Testis (tissue), 3 donors: ENCODE measurements around the gene HOXB7. TPM values are rescaled to one million over a fixed set of nuclear protein-coding genes. Genes with fewer than 3 reads are reported as not detected.

Source experiments
- DNase-seq: peaks from one replicate; pipeline ENCODE4 v3.0.0-alpha.2; 2019
- H3K27ac ChIP-seq, 2 donors: fragments of 200-600 bp; sonication (generic); one replicate each; pipeline ENCODE4 v1.5.1; 2019
- H3K27me3 ChIP-seq: fragments of 200-600 bp; sonication (generic); one replicate; pipeline ENCODE4 v1.5.1; 2019
- H3K36me3 ChIP-seq: fragments of 200-600 bp; sonication (generic); one replicate; pipeline ENCODE4 v1.5.1; 2017; ENCODE audit warnings: low read depth; ENCODE audit errors: missing control alignments
- H3K4me1 ChIP-seq: fragments of 200-600 bp; sonication (generic); one replicate; pipeline ENCODE4 v1.5.1; 2019
- H3K4me3 ChIP-seq, 2 donors: fragments of 200-600 bp; sonication (generic); one replicate each; pipeline ENCODE4 v1.5.1; 2017 to 2019
- H3K9me3 ChIP-seq: fragments of 200-600 bp; sonication (generic); one replicate; pipeline ENCODE4 v1.5.1; 2017
- CTCF ChIP-seq, 3 experiments: fragments of 450-650 bp in 2 of 3; fragments of 200-600 bp in 1 of 3; sonication (generic) in 1 of 3; IDR thresholded peaks; one replicate each; pipeline ENCODE4 v1.5.1; 2016 to 2019; ENCODE audit warnings: antibody characterized with exemption in 3 of 3, mild to moderate bottlenecking in 2 of 3, moderate library complexity in 1 of 3
- POLR2A ChIP-seq: fragments of 450-650 bp; IDR thresholded peaks from one replicate; pipeline ENCODE4 v1.6.1; 2017; ENCODE audit warnings: antibody characterized with exemption, mild to moderate bottlenecking, moderate library complexity
- WGBS, 2 donors: methylation state at CpG; one replicate each; pipeline ENCODE4 v1.1.5; 2018; 5-methylcytosine and 5-hydroxymethylcytosine counted together
- intact Hi-C: fragments of 100-400 bp; cut with DNase I; formaldehyde crosslinking; loops from one replicate; pipeline ENCODE4 v1.15.1; 2023; ENCODE audit warnings: low total_unique reads
- polyA plus RNA-seq: library from polyadenylated mRNA; stranded (reverse); fragments of 350-450 nt; fragmentation: Illumina TruSeq; extraction: RNeasy Lipid Tissue Mini Kit (QIAGEN cat#74804); gene quantifications from one replicate; pipeline ENCODE4 v1.2.3, GENCODE V29; 2014; ENCODE audit warnings: low read depth, low replicate concordance; ENCODE audit not compliant: insufficient read depth
- total RNA-seq, 2 donors: library from RNA; depleted of rRNA; stranded (reverse); fragments of >200 nt; gene quantifications; one replicate each; pipeline ENCODE4 v1.2.3, GENCODE V29; 2016

HOXB7 gene
- total and polyA plus RNA-seq, 3 donors from 2014 or later = 2.8 to 4.4 (median 3.2) TPM

- DNase-seq = no peak
- Histone ChIP-seq H3K9me3 (no peaks in the 10 kb centered on the region), H3K36me3 (no peaks in the 10 kb centered on the region), H3K4me3 (no peak overlapping the region), H3K4me1 (peaks cover 7% of the 10 kb centered on the region), H3K27me3 (no peaks in the 10 kb centered on the region), H3K27ac (no peak overlapping the region)
- no peak for TF ChIP-seq POLR2A
- no peak for TF ChIP-seq CTCF (IDR thresholded peaks at IDR 0.05)
- intact Hi-C loops = no loop called here
- whole genome bisulfite sequencing, 2 donors = 46 to 47% methylated on average over 4 of the region's 4 CpGs
Measured at GRCh38 chr17:48623583-48623982, 12.8 kb upstream of the HOXB7 start.

GRCh38 chr17:48622857-48623256, 12.0 kb upstream of the HOXB7 start:
- Histone ChIP-seq H3K27ac (no peak overlapping the region), H3K27me3 (peaks cover 4% of the 10 kb centered on the region), H3K9me3 (no peaks in the 10 kb centered on the region), H3K4me1 (peaks cover 7% of the 10 kb centered on the region), H3K4me3 (no peak overlapping the region), H3K36me3 (no peaks in the 10 kb centered on the region)
- no peak for TF ChIP-seq CTCF (IDR thresholded peaks at IDR 0.05)
- TF ChIP-seq POLR2A = no peak
- intact Hi-C loops = no loop called here
- no peak for DNase-seq
- WGBS, 2 donors = 36 to 45% methylated on average over 11 of the region's 11 CpGs

GRCh38 chr17:48621410-48622392, 10.9 kb upstream of the HOXB7 start:
- Histone ChIP-seq H3K9me3 (no peaks in the 10 kb centered on the region), H3K4me3 (no peak overlapping the region), H3K36me3 (no peaks in the 10 kb centered on the region), H3K27me3 (peaks cover 6% of the 10 kb centered on the region), H3K27ac (no peak overlapping the region), H3K4me1 (peaks cover 7% of the 10 kb centered on the region)
- no peak for TF ChIP-seq CTCF (IDR thresholded peaks at IDR 0.05)
- TF ChIP-seq POLR2A = no peak
- intact Hi-C loops = no loop called here
- no peak for DNase-seq
- 16 to 18% methylated on average over 22 to 28 of the region's 41 CpGs for WGBS, 2 donors

- 36 to 51% methylated on average over 6 of the region's 6 CpGs for WGBS, 2 donors
- no peak for TF ChIP-seq CTCF (IDR thresholded peaks at IDR 0.05)
- H3K4me1 ChIP-seq = no peaks in the 10 kb centered on the region
- no peaks in the 10 kb centered on the region for H3K9me3 ChIP-seq
- H3K27ac ChIP-seq = no peak overlapping the region
- intact Hi-C loops = no loop called here
- peaks cover 9% of the 10 kb centered on the region for H3K27me3 ChIP-seq
- H3K36me3 ChIP-seq = no peaks in the 10 kb centered on the region
- no peak overlapping the region for H3K4me3 ChIP-seq
- no peak for DNase-seq
Measured at GRCh38 chr17:48620461-48621139, 9.8 kb upstream of the HOXB7 start.
